Trophoblast cell (in vitro differentiated cells and primary cell): ENCODE data around the gene ELL.
A peak's percentile ranks its signal among the peaks of the same experiment; 100 is the strongest.

ENCODE experiments used
- DNase-seq, 2 donors: peaks; one replicate each; pipeline ENCODE4 v3.0.0-alpha.2; 2016
- H2AFZ ChIP-seq: 2 replicates; pipeline ENCODE4 v1.6.1; 2013; ENCODE audit warnings: low read length, moderate library complexity, mild to moderate bottlenecking; ENCODE audit not compliant: insufficient read depth, poor library complexity
- H2AK5ac ChIP-seq: 2 replicates; pipeline ENCODE4 v1.6.1; 2013; ENCODE audit warnings: mild to moderate bottlenecking, low read length
- H2BK120ac ChIP-seq: 2 replicates; pipeline ENCODE4 v1.6.1; 2013; ENCODE audit warnings: low read length, mild to moderate bottlenecking, moderate library complexity; ENCODE audit not compliant: insufficient read depth, poor library complexity
- H2BK12ac ChIP-seq: 2 replicates; pipeline ENCODE4 v1.6.1; 2013; ENCODE audit warnings: mild to moderate bottlenecking, low read length, moderate library complexity
- H2BK5ac ChIP-seq: 2 replicates; pipeline ENCODE4 v1.6.1; 2013; ENCODE audit warnings: low read length, low read depth, moderate library complexity, mild to moderate bottlenecking; ENCODE audit not compliant: poor library complexity
- H3K14ac ChIP-seq: 2 replicates; pipeline ENCODE4 v1.6.1; 2013; ENCODE audit warnings: mild to moderate bottlenecking, low read length
- H3K18ac ChIP-seq: 2 replicates; pipeline ENCODE4 v1.6.1; 2013; ENCODE audit warnings: mild to moderate bottlenecking, low read length
- H3K23ac ChIP-seq: 2 replicates; pipeline ENCODE4 v1.6.1; 2013; ENCODE audit warnings: low read length
- H3K27ac ChIP-seq: 2 replicates; pipeline ENCODE4 v1.5.1; 2013; ENCODE audit warnings: low read depth, mild to moderate bottlenecking, inconsistent platforms, low read length, moderate library complexity
- H3K27me3 ChIP-seq: 2 replicates; pipeline ENCODE4 v1.6.1; 2013; ENCODE audit warnings: inconsistent platforms, mild to moderate bottlenecking, low read length, moderate library complexity; ENCODE audit not compliant: insufficient read depth
- H3K36me3 ChIP-seq, 2 experiments: 1 replicate in 1 of 2; 2 replicates in 1 of 2; pipeline ENCODE4 v1.6.1; 2013; ENCODE audit warnings: low read length in 2 of 2, mild to moderate bottlenecking in 2 of 2, moderate library complexity in 1 of 2; ENCODE audit not compliant: insufficient read depth in 2 of 2, control insufficient read depth in 1 of 2
- H3K4ac ChIP-seq: 2 replicates; pipeline ENCODE4 v1.6.1; 2013; ENCODE audit warnings: low read depth, mild to moderate bottlenecking, low read length, moderate library complexity
- H3K4me1 ChIP-seq, 2 experiments: 1 replicate in 1 of 2; 2 replicates in 1 of 2; pipeline ENCODE4 v1.6.1; 2013; ENCODE audit warnings: low read length in 2 of 2, mild to moderate bottlenecking in 2 of 2, moderate library complexity in 1 of 2; ENCODE audit not compliant: insufficient read depth in 2 of 2, control insufficient read depth in 1 of 2
- H3K4me2 ChIP-seq: 2 replicates; pipeline ENCODE4 v1.6.1; 2013; ENCODE audit warnings: inconsistent platforms, mild to moderate bottlenecking, low read length, moderate library complexity
- H3K4me3 ChIP-seq: 2 replicates; pipeline ENCODE4 v1.5.1; 2013; ENCODE audit warnings: mild to moderate bottlenecking, low read depth, low read length, inconsistent platforms
- H3K79me1 ChIP-seq: one replicate; pipeline ENCODE4 v1.6.1; 2013; ENCODE audit warnings: low read length
- H3K79me2 ChIP-seq: 2 replicates; pipeline ENCODE4 v1.6.1; 2013; ENCODE audit warnings: low read length, mild to moderate bottlenecking; ENCODE audit not compliant: control insufficient read depth, insufficient read depth, poor library complexity
- H3K9ac ChIP-seq: 2 replicates; pipeline ENCODE4 v1.6.1; 2013; ENCODE audit warnings: mild to moderate bottlenecking, low read length
- H3K9me3 ChIP-seq: 2 replicates; pipeline ENCODE4 v1.6.1; 2013; ENCODE audit warnings: low read depth, mild to moderate bottlenecking, control low read depth, inconsistent platforms, low read length; ENCODE audit not compliant: insufficient read depth
- H4K12ac ChIP-seq: 2 replicates; pipeline ENCODE4 v1.6.1; 2013; ENCODE audit warnings: low read depth, mild to moderate bottlenecking, low read length, moderate library complexity
- H4K8ac ChIP-seq: 2 replicates; pipeline ENCODE4 v1.6.1; 2013; ENCODE audit warnings: low read depth, mild to moderate bottlenecking, low read length, moderate library complexity
- H4K91ac ChIP-seq: one replicate; pipeline ENCODE4 v1.6.1; 2013; ENCODE audit warnings: low read depth, mild to moderate bottlenecking, low read length, moderate library complexity
- WGBS: extraction: QIAGEN DNeasy Blood & Tissue Kit; methylation state at CpG from one replicate; pipeline ENCODE4 v1.1.7; 2013; ENCODE audit warnings: missing lambda C conversion rate; ENCODE audit not compliant: insufficient read length, insufficient coverage; ENCODE audit errors: extremely low coverage; 5-methylcytosine and 5-hydroxymethylcytosine counted together

ELL gene

GRCh38 chr19:18551631-18552030 is 29.8 kb upstream of the ELL start:
- no peak overlapping the region for H4K12ac ChIP-seq
- no peaks in the 10 kb centered on the region for H3K79me2 ChIP-seq
- H3K4me1 ChIP-seq = no peaks in the 10 kb centered on the region
- no peaks in the 10 kb centered on the region for H3K27me3 ChIP-seq
- peak; percentile 95 to 99 for DNase-seq
- no peak overlapping the region for H2BK5ac ChIP-seq
- H3K4me3 ChIP-seq = no peak overlapping the region
- no peaks in the 10 kb centered on the region for H3K9me3 ChIP-seq
- no peak overlapping the region for H3K4ac ChIP-seq
- no peak overlapping the region for H3K9ac ChIP-seq
- no peak overlapping the region for H2AK5ac ChIP-seq
- H3K14ac ChIP-seq = no peak overlapping the region
- H4K91ac ChIP-seq = no peak overlapping the region
- no CpG with 5 or more reads among the region's 6 CpGs for WGBS
- H4K8ac ChIP-seq = no peak overlapping the region
- H3K79me1 ChIP-seq = no peaks in the 10 kb centered on the region
- H3K36me3 ChIP-seq = no peaks in the 10 kb centered on the region
- no peak overlapping the region for H2AFZ ChIP-seq
- no peak overlapping the region for H3K23ac ChIP-seq
- H2BK120ac ChIP-seq = no peak overlapping the region
- no peak overlapping the region for H3K18ac ChIP-seq
- no peak overlapping the region for H3K27ac ChIP-seq
- no peak overlapping the region for H3K4me2 ChIP-seq
- no peak overlapping the region for H2BK12ac ChIP-seq

- peaks cover 20 to 21% of the 10 kb centered on the region in 2 experiments for H3K36me3 ChIP-seq
- peak overlapping the region; percentile 32 for H2AFZ ChIP-seq
- H3K27me3 ChIP-seq = no peaks in the 10 kb centered on the region
- H4K8ac ChIP-seq = peak overlapping the region; percentile 89
- H3K9me3 ChIP-seq = no peaks in the 10 kb centered on the region
- H2AK5ac ChIP-seq = peak overlapping the region; percentile 11
- H2BK120ac ChIP-seq = peak overlapping the region; percentile 55
- H4K12ac ChIP-seq = peak overlapping the region; percentile 77
- H3K4me2 ChIP-seq = peak overlapping the region; percentile 94
- H3K79me2 ChIP-seq = peaks cover 8% of the 10 kb centered on the region
- H2BK12ac ChIP-seq = no peak overlapping the region
- no peak overlapping the region for H3K23ac ChIP-seq
- peak; percentile 79 for DNase-seq
- peak overlapping the region; percentile 77 for H4K91ac ChIP-seq
- no CpG with 5 or more reads among the region's 12 CpGs for WGBS
- peak overlapping the region; percentile 22 for H3K18ac ChIP-seq
- peak overlapping the region; percentile 25 for H2BK5ac ChIP-seq
- peaks cover 6 to 11% of the 10 kb centered on the region in 2 experiments for H3K4me1 ChIP-seq
- peak overlapping the region; percentile 71 for H3K14ac ChIP-seq
- H3K4ac ChIP-seq = peak overlapping the region; percentile 55
- H3K4me3 ChIP-seq = peak overlapping the region; percentile 63
- peak overlapping the region; percentile 57 for H3K27ac ChIP-seq
- H3K9ac ChIP-seq = peak overlapping the region; percentile 79
- H3K79me1 ChIP-seq = peaks cover 10% of the 10 kb centered on the region
These were observed 22.1 kb upstream of the ELL start for GRCh38 chr19:18543814-18544475.

DNA sequence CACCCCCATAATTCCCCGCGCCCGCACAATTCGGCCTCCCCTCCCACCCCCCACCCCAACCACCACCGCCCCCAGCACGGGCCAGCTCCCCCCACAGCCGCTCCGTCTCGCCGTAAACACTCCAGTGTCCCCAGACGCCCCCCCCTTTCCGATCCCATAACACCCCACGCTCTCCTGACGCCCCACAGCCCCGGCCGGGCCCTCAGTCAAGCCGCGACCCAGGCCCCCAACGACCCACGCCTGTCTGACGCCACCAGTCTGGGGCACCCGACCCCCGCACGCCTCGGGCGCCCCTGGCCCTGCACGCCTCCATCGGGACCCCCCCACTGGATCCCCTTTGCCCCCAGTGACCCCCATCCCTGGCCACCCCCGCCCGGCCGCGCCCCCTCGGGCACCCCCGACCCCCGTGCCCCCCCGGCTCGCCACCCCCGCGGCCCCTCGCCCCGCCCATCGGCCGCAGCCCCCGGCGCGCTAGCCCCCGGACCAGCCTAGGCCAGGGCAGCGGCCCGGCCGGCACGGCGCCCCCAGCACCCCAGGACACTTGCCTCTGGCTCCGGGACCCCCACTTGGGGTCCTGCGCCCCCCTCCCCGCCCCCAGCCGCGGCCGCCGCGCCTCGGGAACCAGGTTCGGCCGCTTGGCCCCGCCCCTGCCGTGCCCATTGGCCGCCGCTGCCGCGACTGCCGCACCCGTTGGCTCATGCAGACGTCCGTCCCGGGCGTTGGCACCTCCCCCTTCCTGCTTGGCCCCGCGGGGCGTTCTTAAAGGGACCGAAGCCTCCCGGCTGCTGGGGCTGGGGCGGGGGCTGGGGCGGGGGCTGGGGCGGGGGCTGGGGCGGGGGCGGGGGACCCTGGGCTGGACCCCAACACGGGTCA is 21.3 kb upstream of the ELL start, which contains the start of gene FKBP8:
FKBP8 (minus strand) TSS at position 633 of the 873 bp plus-strand sequence. CDS start 1,603 bp downstream, outside the sequence.
- Histone ChIP-seq H3K27ac (peak within 1 kb of the TSS; percentile 57), H2AFZ (peak within 1 kb of the TSS; percentile 52), H3K4ac (peak within 1 kb of the TSS; percentile 99), H3K79me1 (peaks cover 10% of the 10 kb centered on the region), H4K12ac (peak within 1 kb of the TSS; percentile 89), H3K27me3 (no peaks in the 10 kb centered on the region), H2AK5ac (peak within 1 kb of the TSS; percentile 99), H3K4me3 (peak within 1 kb of the TSS; percentile 87), H3K23ac (no peak within 1 kb of the TSS), H3K18ac (peak within 1 kb of the TSS; percentile 97), H3K79me2 (peaks cover 8% of the 10 kb centered on the region), H3K36me3 (peaks cover 21 to 23% of the 10 kb centered on the region in 2 experiments), H4K8ac (peak within 1 kb of the TSS; percentile 94), H2BK120ac (peak within 1 kb of the TSS; percentile 92), H2BK12ac (peak within 1 kb of the TSS; percentile 32), H2BK5ac (peak within 1 kb of the TSS; percentile 92), H3K14ac (peak within 1 kb of the TSS; percentile 99), H4K91ac (peak within 1 kb of the TSS; percentile 93), H3K9me3 (no peaks in the 10 kb centered on the region), H3K4me1 (peaks cover 6 to 11% of the 10 kb centered on the region in 2 experiments), H3K9ac (peak within 1 kb of the TSS; percentile 82), H3K4me2 (peak within 1 kb of the TSS; percentile 94)
- DNase-seq = peak; percentile 87 to 92
- no CpG with 5 or more reads among the region's 86 CpGs for WGBS
